OCI-LY7 (cell line): Measurements from ENCODE around the gene GAN. TPM values are rescaled to one million over a fixed set of nuclear protein-coding genes. Genes with fewer than 3 reads are reported as not detected.

Source experiments
- BruUV-seq: library from RNA; stranded (reverse); fragments of 400-500 nt; replicated peaks from 2 replicates; lab custom pipeline; 2021; lab: Mats Ljungman, UMichigan
- CTCF ChIA-PET: fragments of 300-600 bp; sonication (Branson Sonifier 250); formaldehyde crosslinking; loops from one replicate; lab custom pipeline; 2022; ENCODE audit warnings: antibody characterized with exemption; ENCODE audit not compliant: unreplicated experiment; lab: Charles Lee
- POLR2A ChIA-PET: fragments of 300-600 bp; sonication (Branson Sonifier 250); formaldehyde crosslinking; loops from one replicate; lab custom pipeline; 2022; ENCODE audit warnings: antibody characterized with exemption; lab: Charles Lee
- DNase-seq: peaks from one replicate; pipeline ENCODE4 v3.0.0-alpha.2; 2015; ENCODE audit warnings: low spot score
- H2AFZ ChIP-seq: fragments of 200-600 bp; sonication (generic), shearing (Covaris generic); 2 replicates; pipeline ENCODE4 v1.6.1; 2014; ENCODE audit warnings: mild to moderate bottlenecking, antibody characterized with exemption, low read length, moderate library complexity
- H3K27ac ChIP-seq: fragments of 200-600 bp; sonication (generic); 2 replicates; pipeline ENCODE4 v1.5.1; 2014; ENCODE audit warnings: mixed run types, low read depth, mild to moderate bottlenecking, moderate library complexity, low read length, inconsistent platforms; ENCODE audit not compliant: poor library complexity, severe bottlenecking
- H3K36me3 ChIP-seq: fragments of 200-600 bp; sonication (generic); 2 replicates; pipeline ENCODE4 v1.6.1; 2014; ENCODE audit warnings: mild to moderate bottlenecking, antibody characterized with exemption, low read length, moderate library complexity, mixed read lengths; ENCODE audit not compliant: insufficient read depth
- H3K4me1 ChIP-seq: fragments of 200-600 bp; sonication (generic); 2 replicates; pipeline ENCODE4 v1.5.1; 2014; ENCODE audit warnings: mild to moderate bottlenecking, low read length; ENCODE audit not compliant: insufficient read depth, poor library complexity, severe bottlenecking
- H3K4me2 ChIP-seq: fragments of 200-600 bp; sonication (generic); 2 replicates; pipeline ENCODE4 v1.6.1; 2014; ENCODE audit warnings: mild to moderate bottlenecking, low read length
- H3K4me3 ChIP-seq: fragments of 200-600 bp; sonication (generic); 2 replicates; pipeline ENCODE4 v1.5.1; 2014; ENCODE audit warnings: mild to moderate bottlenecking, low read depth, low read length; ENCODE audit not compliant: poor library complexity, severe bottlenecking
- H3K79me2 ChIP-seq: fragments of 200-600 bp; sonication (generic); 2 replicates; pipeline ENCODE4 v1.6.1; 2016; ENCODE audit warnings: low read depth, mild to moderate bottlenecking, low read length, moderate library complexity, mixed read lengths; ENCODE audit not compliant: insufficient read depth
- H3K9me2 ChIP-seq: fragments of 200-600 bp; sonication (generic); 2 replicates; pipeline ENCODE4 v1.6.1; 2016; ENCODE audit warnings: mild to moderate bottlenecking, low read length, mixed read lengths; ENCODE audit not compliant: insufficient read depth
- H3K9me3 ChIP-seq: fragments of 200-600 bp; sonication (generic); 2 replicates; pipeline ENCODE4 v1.6.1; 2014; ENCODE audit warnings: mild to moderate bottlenecking, mixed run types, low read length, mixed read lengths
- H4K20me1 ChIP-seq: fragments of 200-600 bp; sonication (generic); 2 replicates; pipeline ENCODE4 v1.6.1; 2014; ENCODE audit warnings: mild to moderate bottlenecking, antibody characterized with exemption, low read length, moderate library complexity, mixed read lengths; ENCODE audit not compliant: insufficient read depth
- CTCF ChIP-seq: fragments of 200-600 bp; sonication (generic); conservative IDR thresholded peaks from 2 replicates; pipeline ENCODE4 v1.5.1; 2014; ENCODE audit warnings: mild to moderate bottlenecking, antibody characterized with exemption, low read length, moderate library complexity, mixed read lengths
- EZH2phosphoT487 ChIP-seq: fragments of 200-600 bp; sonication (generic); IDR thresholded peaks from 2 replicates; pipeline ENCODE4 v1.6.1; 2018; ENCODE audit warnings: low read depth, borderline replicate concordance, mild to moderate bottlenecking, mixed run types, antibody characterized with exemption, low read length, moderate library complexity, mixed read lengths
- intact Hi-C: fragments of 100-400 bp; cut with micrococcal nuclease; formaldehyde crosslinking; loops from one replicate; pipeline ENCODE4 v1.10.0; 2022; ENCODE audit not compliant: unreplicated experiment
- total RNA-seq, 2 experiments: library from RNA; depleted of rRNA in 1 of 2; stranded (reverse); fragments of >200 nt in 1 of 2; shearing (Covaris generic) in 1 of 2; gene quantifications; 2 replicates each; pipeline ENCODE4 v1.2.3, GENCODE V29; 2014 to 2022

The GAN gene
- total RNA-seq, 2 experiments from 2014 or later, result 5.1 to 14.2 TPM

- no TSS peak for BruUV-seq
- Histone ChIP-seq H2AFZ (no peak overlapping the region), H3K36me3 (no peaks in the 10 kb centered on the region), H3K79me2 (no peaks in the 10 kb centered on the region), H4K20me1 (no peaks in the 10 kb centered on the region), H3K4me1 (no peaks in the 10 kb centered on the region), H3K9me3 (no peaks in the 10 kb centered on the region), H3K9me2 (no peaks in the 10 kb centered on the region), H3K4me2 (no peak overlapping the region), H3K4me3 (no peak overlapping the region), H3K27ac (no peak overlapping the region)
- DNase-seq, result no peak
- intact Hi-C loops, result no loop called here
- CTCF ChIA-PET, result no interaction called here
- TF ChIP-seq CTCF, result no peak
- TF ChIP-seq EZH2phosphoT487, result no peak
- POLR2A ChIA-PET, result interaction anchor here (0.6 to 0.7 kb wide), 2 partner anchors 249 to 703 kb away, joined by 4 read pairs; no protein-coding TSS in a partner anchor
These were observed 48.9 kb upstream of the GAN start for GRCh38 chr16:81265658-81266451.

- Histone ChIP-seq H4K20me1 (no peaks in the 10 kb centered on the region), H3K9me3 (no peaks in the 10 kb centered on the region), H3K79me2 (no peaks in the 10 kb centered on the region), H3K36me3 (no peaks in the 10 kb centered on the region), H3K9me2 (no peaks in the 10 kb centered on the region), H2AFZ (no peak overlapping the region), H3K4me3 (no peak overlapping the region), H3K27ac (no peak overlapping the region), H3K4me1 (no peaks in the 10 kb centered on the region), H3K4me2 (no peak overlapping the region)
- ChIA-PET CTCF (no interaction called here), POLR2A (interaction anchor here (0.7 kb wide), 1 partner anchor 248 kb away, joined by 4 read pairs; no protein-coding TSS in a partner anchor)
- no peak for TF ChIP-seq EZH2phosphoT487
- no peak for TF ChIP-seq CTCF
- no peak for DNase-seq
- no TSS peak for BruUV-seq
- intact Hi-C loops, result no loop called here
These were observed 48.1 kb upstream of the GAN start for GRCh38 chr16:81266680-81267095.

- intact Hi-C loops, result no loop called here
- Histone ChIP-seq H3K4me2 (no peak overlapping the region), H3K79me2 (no peaks in the 10 kb centered on the region), H3K27ac (no peak overlapping the region), H3K9me2 (no peaks in the 10 kb centered on the region), H3K36me3 (no peaks in the 10 kb centered on the region), H3K4me1 (no peaks in the 10 kb centered on the region), H3K4me3 (no peak overlapping the region), H3K9me3 (no peaks in the 10 kb centered on the region), H4K20me1 (no peaks in the 10 kb centered on the region), H2AFZ (no peak overlapping the region)
- no TSS peak for BruUV-seq
- no peak for TF ChIP-seq CTCF
- TF ChIP-seq EZH2phosphoT487, result no peak
- DNase-seq, result no peak
- ChIA-PET CTCF (no interaction called here), POLR2A (interaction anchor here (0.6 kb wide), 1 partner anchor 22 kb away, joined by 3 read pairs; no protein-coding TSS in a partner anchor)
These were observed 46.3 kb upstream of the GAN start for GRCh38 chr16:81268509-81268908.
